Measurements from ENCODE around the gene AKR7A2.

AKR7A2 gene

GRCh38 chr1:19351873-19352272, 39.9 kb upstream of the AKR7A2 start:
- no peak for TF ChIP-seq CTCF (IDR thresholded peaks at IDR 0.05; ENCODE audit: insufficient read depth, low read length, missing control alignments)
- no peak for DNase-seq (ENCODE audit: low read depth, low spot score)
- CTCF ChIA-PET, result interaction anchor here (5.4 to 13.5 kb wide), 2 partner anchors 9 to 300 kb away, joined by 51 to 178 read pairs; no protein-coding TSS in a partner anchor
- POLR2A ChIA-PET, result no interaction called here
- H3K4me3 ChIP-seq (ENCODE audit: low read depth, low read length), result no peak overlapping the region

- no peak for TF ChIP-seq CTCF (IDR thresholded peaks at IDR 0.05; ENCODE audit: insufficient read depth, low read length, missing control alignments)
- no peak for DNase-seq (ENCODE audit: low read depth, low spot score)
- no peak overlapping the region for H3K4me3 ChIP-seq (ENCODE audit: low read depth, low read length)
- ChIA-PET POLR2A (interaction anchor here (0.6 to 0.7 kb wide), 3 partner anchors 9 to 302 kb away, joined by 3 read pairs; no protein-coding TSS in a partner anchor), CTCF (interaction anchor here (1.8 to 13.5 kb wide), 4 partner anchors 8 to 311 kb away, joined by 6 to 178 read pairs (median 30); no protein-coding TSS in a partner anchor)
Measured at GRCh38 chr1:19350566-19350965, 38.6 kb upstream of the AKR7A2 start.

GRCh38 chr1:19349999-19350398, 38.1 kb upstream of the AKR7A2 start:
- ChIA-PET POLR2A (no interaction called here), CTCF (interaction anchor here (1.8 to 13.5 kb wide), 4 partner anchors 7 to 311 kb away, joined by 6 to 178 read pairs (median 30); no protein-coding TSS in a partner anchor)
- DNase-seq (ENCODE audit: low read depth, low spot score), result no peak

GRCh38 chr1:19348441-19349198, 36.7 kb upstream of the AKR7A2 start:
- POLR2A ChIA-PET, result no interaction called here
- CTCF ChIA-PET, result interaction anchor here (0.8 to 13.5 kb wide), 6 partner anchors 10 to 313 kb away, joined by 3 to 178 read pairs (median 6); no protein-coding TSS in a partner anchor
- no peak for DNase-seq (ENCODE audit: low read depth, low spot score)
- H3K4me3 ChIP-seq (ENCODE audit: low read depth, low read length), result no peak overlapping the region
- TF ChIP-seq CTCF (IDR thresholded peaks at IDR 0.05; ENCODE audit: insufficient read depth, low read length, missing control alignments), result no peak

More at GRCh38 chr1:19349999-19350398, 38.1 kb upstream of the AKR7A2 start:
- H3K4me3 ChIP-seq (ENCODE audit: low read depth, low read length), result no peak overlapping the region
- no peak for TF ChIP-seq CTCF (IDR thresholded peaks at IDR 0.05; ENCODE audit: insufficient read depth, low read length, missing control alignments)

GRCh38 chr1:19347533-19348172, 35.7 kb upstream of the AKR7A2 start:
- POLR2A ChIA-PET, result no interaction called here
- DNase-seq (ENCODE audit: low read depth, low spot score), result no peak
- CTCF ChIA-PET, result interaction anchor here (0.8 to 13.5 kb wide), 5 partner anchors 9 to 313 kb away, joined by 3 to 178 read pairs (median 4); no protein-coding TSS in a partner anchor
- TF ChIP-seq CTCF (IDR thresholded peaks at IDR 0.05; ENCODE audit: insufficient read depth, low read length, missing control alignments), result no peak
- no peak overlapping the region for H3K4me3 ChIP-seq (ENCODE audit: low read depth, low read length)

- no peak for TF ChIP-seq CTCF (IDR thresholded peaks at IDR 0.05; ENCODE audit: insufficient read depth, low read length, missing control alignments)
- CTCF ChIA-PET, result interaction anchor here (0.8 to 13.5 kb wide), 5 partner anchors 8 to 315 kb away, joined by 3 to 178 read pairs (median 7); no protein-coding TSS in a partner anchor
- no peak for DNase-seq (ENCODE audit: low read depth, low spot score)
- POLR2A ChIA-PET, result no interaction called here
- no peak overlapping the region for H3K4me3 ChIP-seq (ENCODE audit: low read depth, low read length)
Measured at GRCh38 chr1:19346026-19346425, 34.1 kb upstream of the AKR7A2 start.
